NB4 (cell line): ENCODE results near the gene EXTL1.

Experiments
- CTCF ChIP-seq: IDR thresholded peaks from one replicate; pipeline ENCODE4 v1.5.1; 2012; ENCODE audit warnings: low read depth, low read length
- MAX ChIP-seq: IDR thresholded peaks from 2 replicates; pipeline ENCODE4 v1.6.1; 2011; ENCODE audit warnings: low read depth, low read length

GRCh38 chr1:26066857-26067256 lies 45.3 kb downstream of the EXTL1 start:
- TF ChIP-seq CTCF (no peak), MAX (no peak)
